PC-9 (cell line): ENCODE results near the gene NFATC1. TPM values are rescaled to one million over a fixed set of nuclear protein-coding genes. Genes with fewer than 3 reads are reported as not detected.

Experiments used
- BruUV-seq: library from RNA; stranded (reverse); fragments of 400-500 nt; replicated peaks from 2 replicates; lab custom pipeline; 2021; lab: Mats Ljungman, UMichigan
- CTCF ChIA-PET: fragments of 300-600 bp; sonication (Branson Sonifier 250); formaldehyde crosslinking; loops from one replicate; lab custom pipeline; 2022; ENCODE audit warnings: antibody characterized with exemption; lab: Charles Lee
- POLR2A ChIA-PET: fragments of 300-600 bp; sonication (Branson Sonifier 250); formaldehyde crosslinking; loops from one replicate; lab custom pipeline; 2022; ENCODE audit warnings: antibody characterized with exemption; ENCODE audit not compliant: unreplicated experiment; lab: Charles Lee
- DNase-seq, 2 experiments: peaks; one replicate each; pipeline versions ENCODE4 v3.0.0 to v3.0.0-alpha.2; 2015 to 2022; ENCODE audit warnings: mixed read lengths in 1 of 2
- H2AFZ ChIP-seq: fragments of 200-600 bp; sonication (generic); 2 replicates; pipeline ENCODE4 v1.8.1; 2017; ENCODE audit warnings: antibody characterized with exemption
- H3F3A ChIP-seq: fragments of 200-600 bp; sonication (generic); 2 replicates; pipeline ENCODE4 v1.8.1; 2017; ENCODE audit warnings: antibody characterized with exemption, mild to moderate bottlenecking, low read depth; ENCODE audit not compliant: insufficient read depth
- H3K27ac ChIP-seq: fragments of 200-600 bp; sonication (generic); 2 replicates; pipeline ENCODE4 v1.6.1; 2016; ENCODE audit warnings: mixed run types
- H3K27me3 ChIP-seq: fragments of 200-600 bp; sonication (generic); 2 replicates; pipeline ENCODE4 v1.6.1; 2016; ENCODE audit warnings: low read depth, mixed run types; ENCODE audit not compliant: insufficient read depth
- H3K36me3 ChIP-seq: fragments of 200-600 bp; sonication (generic); 2 replicates; pipeline ENCODE4 v1.6.1; 2016; ENCODE audit warnings: low read depth, mixed run types
- H3K4me1 ChIP-seq: fragments of 200-600 bp; sonication (generic); replicated peaks from 2 replicates; pipeline ENCODE4 v1.6.1; 2016; ENCODE audit warnings: mixed run types; ENCODE audit not compliant: insufficient read depth
- H3K4me2 ChIP-seq: fragments of 200-600 bp; sonication (generic); 2 replicates; pipeline ENCODE4 v1.6.1; 2017; ENCODE audit warnings: mixed run types
- H3K4me3 ChIP-seq: fragments of 200-600 bp; sonication (generic); 2 replicates; pipeline ENCODE4 v1.6.1; 2016; ENCODE audit warnings: mixed run types
- H3K79me2 ChIP-seq: fragments of 200-600 bp; sonication (generic); 2 replicates; pipeline ENCODE4 v1.6.1; 2017; ENCODE audit warnings: low read depth, mixed run types
- H3K9me2 ChIP-seq: fragments of 200-600 bp; sonication (generic); 2 replicates; pipeline ENCODE4 v1.8.1; 2017; ENCODE audit warnings: mild to moderate bottlenecking; ENCODE audit not compliant: insufficient read depth
- H3K9me3 ChIP-seq: fragments of 200-600 bp; sonication (generic); 2 replicates; pipeline ENCODE4 v1.8.1; 2016; ENCODE audit warnings: low read depth; ENCODE audit not compliant: insufficient read depth
- H4K20me1 ChIP-seq: fragments of 200-600 bp; sonication (generic); 2 replicates; pipeline ENCODE4 v1.8.1; 2017; ENCODE audit not compliant: insufficient read depth
- EZH2 ChIP-seq: fragments of 200-600 bp; sonication (generic); IDR thresholded peaks from 2 replicates; pipeline ENCODE4 v1.8.0; 2017; ENCODE audit warnings: antibody characterized with exemption, low read depth
- intact Hi-C: fragments of 100-400 bp; cut with micrococcal nuclease; formaldehyde crosslinking; loops from one replicate; pipeline ENCODE4 v1.10.0; 2022; ENCODE audit not compliant: unreplicated experiment
- total RNA-seq: library from RNA; stranded (reverse); gene quantifications from 2 replicates; pipeline ENCODE4 v1.2.3, GENCODE V29; 2021
- TF ChIP-seq, protein P1 (sequence below): fragments of 200-600 bp; sonication (generic); conservative IDR thresholded peaks from 2 replicates; pipeline ENCODE4 v1.6.1; 2017; ENCODE audit warnings: mixed run types, antibody characterized with exemption, mild to moderate bottlenecking, moderate library complexity

NFATC1 gene
- total RNA-seq, 1 experiment from 2014 or later, result 2.6 TPM

- intact Hi-C loops, result no loop called here
- ChIA-PET POLR2A (no interaction called here), CTCF (no interaction called here)
- Histone ChIP-seq H3F3A (no peaks in the 10 kb centered on the region), H3K4me1 (peaks cover 5% of the 10 kb centered on the region; the same call in 1 of the 2 replicates), H3K4me3 (no peak overlapping the region), H4K20me1 (no peaks in the 10 kb centered on the region; the same call in 1 of the 2 replicates), H2AFZ (no peak overlapping the region), H3K9me2 (no peaks in the 10 kb centered on the region), H3K27me3 (0 out of 2 replicates have a peak, but pooled peaks cover 5% of the 10 kb centered on the region), H3K79me2 (no peaks in the 10 kb centered on the region), H3K27ac (no peak overlapping the region), H3K36me3 (no peaks in the 10 kb centered on the region), H3K4me2 (no peak overlapping the region), H3K9me3 (no peaks in the 10 kb centered on the region)
- no TSS peak for BruUV-seq
- no peak for TF ChIP-seq EZH2
- DNase-seq, result no peak
Observed at GRCh38 chr18:79453816-79454735, 58.3 kb downstream of the NFATC1 start.

DNA sequence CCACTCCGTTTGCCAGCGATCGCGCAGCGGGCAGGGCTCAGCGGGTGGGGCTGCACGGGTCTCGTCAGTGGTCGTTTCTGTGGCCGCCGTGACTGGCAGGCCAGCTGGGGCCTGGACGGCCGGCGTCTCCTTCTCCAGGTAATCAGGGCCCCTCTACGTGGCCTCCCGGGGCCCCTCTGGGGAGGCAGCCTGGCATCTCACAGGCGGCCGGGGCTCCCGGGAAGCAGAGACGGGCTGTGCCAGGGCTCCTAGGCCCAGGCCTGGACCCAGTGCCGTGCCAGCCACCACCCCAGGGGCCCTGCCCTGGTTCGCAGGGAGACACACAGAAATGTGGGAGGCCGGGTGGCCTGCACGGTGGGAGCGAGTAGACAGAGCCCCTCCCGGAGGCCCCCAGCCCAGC is 59.5 kb downstream of the NFATC1 start:
- ChIA-PET CTCF (no interaction called here), POLR2A (no interaction called here)
- intact Hi-C loops, result no loop called here
- H3K9me2 ChIP-seq, result no peaks in the 10 kb centered on the region
- H3K4me2 ChIP-seq, result no peak overlapping the region
- H3K27me3 ChIP-seq, result 0 out of 2 replicates have a peak, but pooled peaks cover 5% of the 10 kb centered on the region
- no peak for DNase-seq
- H3K4me3 ChIP-seq, result no peak overlapping the region
- TF ChIP-seq, protein P1, sequence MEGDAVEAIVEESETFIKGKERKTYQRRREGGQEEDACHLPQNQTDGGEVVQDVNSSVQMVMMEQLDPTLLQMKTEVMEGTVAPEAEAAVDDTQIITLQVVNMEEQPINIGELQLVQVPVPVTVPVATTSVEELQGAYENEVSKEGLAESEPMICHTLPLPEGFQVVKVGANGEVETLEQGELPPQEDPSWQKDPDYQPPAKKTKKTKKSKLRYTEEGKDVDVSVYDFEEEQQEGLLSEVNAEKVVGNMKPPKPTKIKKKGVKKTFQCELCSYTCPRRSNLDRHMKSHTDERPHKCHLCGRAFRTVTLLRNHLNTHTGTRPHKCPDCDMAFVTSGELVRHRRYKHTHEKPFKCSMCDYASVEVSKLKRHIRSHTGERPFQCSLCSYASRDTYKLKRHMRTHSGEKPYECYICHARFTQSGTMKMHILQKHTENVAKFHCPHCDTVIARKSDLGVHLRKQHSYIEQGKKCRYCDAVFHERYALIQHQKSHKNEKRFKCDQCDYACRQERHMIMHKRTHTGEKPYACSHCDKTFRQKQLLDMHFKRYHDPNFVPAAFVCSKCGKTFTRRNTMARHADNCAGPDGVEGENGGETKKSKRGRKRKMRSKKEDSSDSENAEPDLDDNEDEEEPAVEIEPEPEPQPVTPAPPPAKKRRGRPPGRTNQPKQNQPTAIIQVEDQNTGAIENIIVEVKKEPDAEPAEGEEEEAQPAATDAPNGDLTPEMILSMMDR, result no peak
- TF ChIP-seq EZH2, result no peak
- no peak overlapping the region for H3K27ac ChIP-seq
- BruUV-seq, result no TSS peak
- H4K20me1 ChIP-seq, result no peaks in the 10 kb centered on the region; the same call in 1 of the 2 replicates
- no peaks in the 10 kb centered on the region for H3K79me2 ChIP-seq
- no peak overlapping the region for H2AFZ ChIP-seq
- no peaks in the 10 kb centered on the region for H3F3A ChIP-seq
- peaks cover 5% of the 10 kb centered on the region; the same call in 1 of the 2 replicates for H3K4me1 ChIP-seq
- no peaks in the 10 kb centered on the region for H3K9me3 ChIP-seq
- H3K36me3 ChIP-seq, result no peaks in the 10 kb centered on the region

DNA sequence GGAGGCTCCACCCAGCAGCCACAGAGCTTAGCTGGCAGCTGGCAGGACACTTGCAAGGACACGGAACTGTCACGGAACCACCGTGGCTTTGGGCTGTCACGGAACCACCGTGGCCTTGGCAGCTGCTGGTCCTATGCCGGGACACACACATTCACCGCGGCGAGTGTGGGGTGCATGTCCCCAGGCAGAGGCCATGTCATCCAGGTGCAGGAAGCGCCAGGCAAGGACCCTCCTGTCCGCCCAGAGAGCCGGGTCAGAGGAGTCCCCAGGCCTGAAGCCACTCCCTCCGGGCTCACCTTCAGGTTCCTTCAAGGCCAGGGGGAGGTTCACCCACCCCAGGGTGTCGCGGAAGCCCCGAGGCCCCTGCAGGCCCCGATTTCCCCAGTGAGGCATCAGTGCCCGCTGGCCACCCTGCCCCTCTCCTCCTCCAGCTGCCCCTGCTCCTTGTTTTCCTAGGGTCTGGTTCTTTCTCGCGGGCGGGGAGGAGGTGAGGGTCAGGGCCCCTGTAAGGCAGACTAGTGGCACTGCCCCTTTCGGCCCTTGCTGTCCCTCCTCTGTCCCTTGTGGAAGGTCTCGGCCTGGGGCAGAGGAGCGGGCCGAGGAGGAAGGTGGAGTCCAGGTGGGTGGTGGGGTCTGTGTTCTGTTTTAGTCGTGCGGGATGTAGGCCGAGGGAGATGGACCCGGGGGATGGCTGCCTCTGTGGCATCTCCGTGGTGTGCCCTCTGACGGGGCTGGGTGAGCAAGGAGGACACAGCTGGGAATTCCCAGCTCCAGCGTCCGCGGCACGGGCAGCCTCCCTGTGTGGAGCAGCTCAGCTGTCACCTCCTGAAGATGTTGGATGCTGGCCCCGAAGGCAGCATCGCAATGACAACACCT is 60.6 kb downstream of the NFATC1 start:
- H3K4me1 ChIP-seq, result peaks cover 5% of the 10 kb centered on the region; the same call in 1 of the 2 replicates
- H3K27ac ChIP-seq, result no peak overlapping the region
- BruUV-seq, result no TSS peak
- no peaks in the 10 kb centered on the region for H3K9me3 ChIP-seq
- 0 out of 2 replicates have a peak, but pooled peaks cover 5% of the 10 kb centered on the region for H3K27me3 ChIP-seq
- H3K79me2 ChIP-seq, result no peaks in the 10 kb centered on the region
- H3K4me3 ChIP-seq, result no peak overlapping the region
- H4K20me1 ChIP-seq, result no peaks in the 10 kb centered on the region; the same call in 1 of the 2 replicates
- H3K9me2 ChIP-seq, result no peaks in the 10 kb centered on the region
- H3K4me2 ChIP-seq, result no peak overlapping the region
- no peaks in the 10 kb centered on the region for H3F3A ChIP-seq
- intact Hi-C loops, result no loop called here
- TF ChIP-seq, protein P1, result no peak
- no peak for TF ChIP-seq EZH2
- no peaks in the 10 kb centered on the region for H3K36me3 ChIP-seq
- ChIA-PET CTCF (no interaction called here), POLR2A (no interaction called here)
- DNase-seq, result no peak
- H2AFZ ChIP-seq, result no peak overlapping the region
